ENCODE measurements around the gene PBX3. TPM values are rescaled to one million over a fixed set of nuclear protein-coding genes. Genes with fewer than 3 reads are reported as not detected.

PBX3 gene
- total RNA-seq, 2 donors from 2014 or later, result 37.5 to 46.1 TPM

DNA sequence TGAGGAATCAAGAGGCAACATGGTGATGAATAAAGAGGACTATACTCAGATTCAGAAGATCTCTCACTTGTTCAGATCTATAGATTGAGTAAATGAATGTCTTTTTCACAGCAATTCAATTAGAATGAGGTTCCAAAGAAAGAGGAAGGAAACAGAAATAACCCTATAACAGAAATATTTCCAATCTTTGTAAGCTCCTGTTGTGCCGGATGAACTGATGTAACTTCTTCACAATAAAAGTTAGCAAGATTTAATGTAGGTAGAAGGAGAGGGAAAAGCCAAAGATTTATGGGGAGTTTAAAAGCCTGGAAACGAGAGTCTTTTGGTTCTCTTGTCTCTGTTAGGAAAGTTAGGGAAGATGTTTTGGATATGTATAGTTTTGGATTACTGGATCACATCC, 92.1 kb downstream of the PBX3 start:
- no peaks in the 10 kb centered on the region for H3K27me3 Mint-ChIP-seq (ENCODE audit: insufficient read depth)
- no peaks in the 10 kb centered on the region for H3K36me3 Mint-ChIP-seq (ENCODE audit: low read depth)
- Histone ChIP-seq H3K4me3 (ENCODE audit: low read length) (no peak overlapping the region), H3K9me3 (ENCODE audit: control insufficient read depth, low read length) (no peaks in the 10 kb centered on the region), H3K9ac (ENCODE audit: extremely low read depth, low read length, poor library complexity, severe bottlenecking) (no peak overlapping the region), H3K36me3 (ENCODE audit: control insufficient read depth, insufficient read depth, low read length) (no peaks in the 10 kb centered on the region), H3K27ac (ENCODE audit: low read depth, low read length) (no peak overlapping the region), H3K4me1 (ENCODE audit: control insufficient read depth, insufficient read depth, low read length) (no peaks in the 10 kb centered on the region), H3K27me3 (ENCODE audit: control insufficient read depth, insufficient read depth, low read length, poor library complexity, severe bottlenecking) (no peaks in the 10 kb centered on the region)
- no peaks in the 10 kb centered on the region for H3K9me3 Mint-ChIP-seq
- WGBS, 2 experiments (ENCODE audit: insufficient coverage in 1 of 2, insufficient read length in 1 of 2), result 87 to 100% methylated on average over 1 to 2 of the region's 2 CpGs
- H3K27ac Mint-ChIP-seq, result no peak overlapping the region
- DNase-seq, result no peak
- peaks cover 22% of the 10 kb centered on the region for H3K4me1 Mint-ChIP-seq
- TF ChIP-seq, protein P1, sequence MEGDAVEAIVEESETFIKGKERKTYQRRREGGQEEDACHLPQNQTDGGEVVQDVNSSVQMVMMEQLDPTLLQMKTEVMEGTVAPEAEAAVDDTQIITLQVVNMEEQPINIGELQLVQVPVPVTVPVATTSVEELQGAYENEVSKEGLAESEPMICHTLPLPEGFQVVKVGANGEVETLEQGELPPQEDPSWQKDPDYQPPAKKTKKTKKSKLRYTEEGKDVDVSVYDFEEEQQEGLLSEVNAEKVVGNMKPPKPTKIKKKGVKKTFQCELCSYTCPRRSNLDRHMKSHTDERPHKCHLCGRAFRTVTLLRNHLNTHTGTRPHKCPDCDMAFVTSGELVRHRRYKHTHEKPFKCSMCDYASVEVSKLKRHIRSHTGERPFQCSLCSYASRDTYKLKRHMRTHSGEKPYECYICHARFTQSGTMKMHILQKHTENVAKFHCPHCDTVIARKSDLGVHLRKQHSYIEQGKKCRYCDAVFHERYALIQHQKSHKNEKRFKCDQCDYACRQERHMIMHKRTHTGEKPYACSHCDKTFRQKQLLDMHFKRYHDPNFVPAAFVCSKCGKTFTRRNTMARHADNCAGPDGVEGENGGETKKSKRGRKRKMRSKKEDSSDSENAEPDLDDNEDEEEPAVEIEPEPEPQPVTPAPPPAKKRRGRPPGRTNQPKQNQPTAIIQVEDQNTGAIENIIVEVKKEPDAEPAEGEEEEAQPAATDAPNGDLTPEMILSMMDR (conservative IDR thresholded peaks at IDR 0.05), result no peak
- no peak overlapping the region for H3K4me3 Mint-ChIP-seq

DNA sequence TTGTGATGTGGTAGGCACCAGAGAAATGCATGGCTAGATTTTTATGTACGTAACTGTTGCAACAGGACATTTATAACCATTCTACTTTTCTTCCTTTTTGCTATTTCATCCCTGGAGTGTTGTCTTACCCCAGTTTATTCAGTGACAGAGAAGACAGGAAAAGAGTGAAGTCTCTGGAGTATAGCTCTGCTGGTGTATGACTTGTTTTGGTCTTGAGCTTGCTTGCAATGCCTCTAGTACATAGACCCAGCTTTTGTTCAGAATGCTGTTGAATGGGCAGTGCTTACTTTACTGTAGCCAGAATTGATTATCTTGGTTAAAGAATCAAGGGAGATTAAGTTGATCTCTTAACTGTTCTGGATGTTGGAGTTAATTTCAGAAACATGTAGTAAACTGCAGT, 94.3 kb downstream of the PBX3 start:
- no peak for DNase-seq
- H3K9me3 Mint-ChIP-seq, result no peaks in the 10 kb centered on the region
- H3K36me3 Mint-ChIP-seq (ENCODE audit: low read depth), result peaks cover under 1% of the 10 kb centered on the region
- no peak overlapping the region for H3K4me3 Mint-ChIP-seq
- Histone ChIP-seq H3K36me3 (ENCODE audit: control insufficient read depth, insufficient read depth, low read length) (peaks cover 3% of the 10 kb centered on the region), H3K9me3 (ENCODE audit: control insufficient read depth, low read length) (peaks cover 1% of the 10 kb centered on the region), H3K4me3 (ENCODE audit: low read length) (no peak overlapping the region), H3K27me3 (ENCODE audit: control insufficient read depth, insufficient read depth, low read length, poor library complexity, severe bottlenecking) (no peaks in the 10 kb centered on the region), H3K4me1 (ENCODE audit: control insufficient read depth, insufficient read depth, low read length) (no peaks in the 10 kb centered on the region), H3K9ac (ENCODE audit: extremely low read depth, low read length, poor library complexity, severe bottlenecking) (no peak overlapping the region), H3K27ac (ENCODE audit: low read depth, low read length) (no peak overlapping the region)
- no peaks in the 10 kb centered on the region for H3K27me3 Mint-ChIP-seq (ENCODE audit: insufficient read depth)
- WGBS, 2 experiments (ENCODE audit: insufficient coverage in 1 of 2, insufficient read length in 1 of 2), result 100% methylated on average over 1 of the region's 1 CpG; no CpG with 5 or more reads in 1 of the 2 experiments
- no peak overlapping the region for H3K27ac Mint-ChIP-seq
- H3K4me1 Mint-ChIP-seq, result peaks cover 26% of the 10 kb centered on the region
- TF ChIP-seq, protein P1 (conservative IDR thresholded peaks at IDR 0.05), result no peak

DNA sequence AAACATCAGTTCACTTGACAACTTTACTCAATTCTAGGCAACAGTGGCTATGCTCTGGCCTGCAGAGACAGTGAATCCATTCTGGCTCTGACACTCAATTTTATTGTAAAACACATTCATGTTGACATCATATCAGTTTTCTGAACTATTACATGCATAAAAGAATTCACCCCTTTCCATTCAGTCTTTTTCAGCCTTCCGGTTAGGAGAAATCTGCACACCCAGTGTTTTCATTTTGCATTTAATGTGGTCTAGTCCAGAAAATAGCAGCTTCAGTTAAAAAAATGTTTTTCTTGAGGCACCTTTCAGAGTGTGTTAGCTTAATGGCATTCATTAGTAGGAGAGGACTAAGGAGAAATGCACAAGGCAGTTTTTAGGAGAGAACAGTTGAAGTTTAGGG, 95.1 kb downstream of the PBX3 start:
- Mint-ChIP-seq H3K4me3 (no peak overlapping the region), H3K4me1 (peaks cover 26% of the 10 kb centered on the region), H3K36me3 (ENCODE audit: low read depth) (peaks cover 6% of the 10 kb centered on the region), H3K27me3 (ENCODE audit: insufficient read depth) (no peaks in the 10 kb centered on the region), H3K9me3 (no peaks in the 10 kb centered on the region), H3K27ac (no peak overlapping the region)
- WGBS, 2 experiments (ENCODE audit: insufficient coverage in 1 of 2, insufficient read length in 1 of 2), result 100% methylated on average over 1 of the region's 1 CpG; no CpG with 5 or more reads in 1 of the 2 experiments
- no peaks in the 10 kb centered on the region for H3K4me1 ChIP-seq (ENCODE audit: control insufficient read depth, insufficient read depth, low read length)
- no peaks in the 10 kb centered on the region for H3K27me3 ChIP-seq (ENCODE audit: control insufficient read depth, insufficient read depth, low read length, poor library complexity, severe bottlenecking)
- H3K9ac ChIP-seq (ENCODE audit: extremely low read depth, low read length, poor library complexity, severe bottlenecking), result no peak overlapping the region
- TF ChIP-seq, protein P1 (conservative IDR thresholded peaks at IDR 0.05), result no peak
- H3K27ac ChIP-seq (ENCODE audit: low read depth, low read length), result no peak overlapping the region
- H3K36me3 ChIP-seq (ENCODE audit: control insufficient read depth, insufficient read depth, low read length), result peaks cover 5% of the 10 kb centered on the region
- no peak overlapping the region for H3K4me3 ChIP-seq (ENCODE audit: low read length)
- peaks cover 6% of the 10 kb centered on the region for H3K9me3 ChIP-seq (ENCODE audit: control insufficient read depth, low read length)
- DNase-seq, result no peak
